ENCODE data around the gene PRPF4. TPM values are rescaled to one million over a fixed set of nuclear protein-coding genes. Genes with fewer than 3 reads are reported as not detected.

The PRPF4 gene
- total and polyA plus RNA-seq, 9 of the 15 experiments (the other 6 are each of a cell fraction or from before 2014, with no cell fraction given) = 25.8 to 66.0 (median 39.8) TPM

DNA sequence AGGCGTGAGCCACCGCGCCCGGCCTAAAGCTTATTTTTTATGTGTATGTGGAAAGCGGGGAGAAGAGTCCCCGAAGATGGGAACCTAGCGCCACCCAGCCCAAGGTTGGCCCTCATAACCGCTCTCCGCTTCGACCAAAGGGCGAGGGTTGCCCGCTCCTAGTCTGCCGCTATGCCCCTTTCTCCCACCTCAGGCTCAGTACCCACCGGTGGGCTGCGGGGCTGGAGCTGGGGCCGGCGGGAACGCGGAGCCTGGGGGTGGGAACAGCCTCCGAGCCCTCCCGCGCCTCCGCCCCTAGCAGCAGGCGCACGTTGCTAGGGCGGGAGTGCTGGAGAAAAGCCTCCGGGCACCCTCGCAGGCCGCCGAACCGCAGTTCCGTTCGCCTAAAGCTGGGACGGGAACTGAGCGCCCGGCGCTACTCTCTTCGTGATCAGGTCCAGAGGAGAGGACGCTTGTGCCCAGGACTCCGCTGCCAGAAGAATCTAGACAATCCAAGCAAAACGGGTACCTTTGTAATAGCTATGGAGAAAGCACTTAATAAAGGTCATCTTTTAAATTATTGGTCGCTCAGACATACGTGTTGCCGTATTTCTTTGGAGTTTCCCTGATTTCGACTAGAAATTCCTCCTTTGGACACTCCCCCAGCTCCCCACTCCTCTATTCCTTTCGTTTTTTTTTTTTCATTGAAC lies 64.7 kb downstream of the PRPF4 start, which contains the start of gene WDR31 (continued):
- TF ChIP-seq, protein P1, sequence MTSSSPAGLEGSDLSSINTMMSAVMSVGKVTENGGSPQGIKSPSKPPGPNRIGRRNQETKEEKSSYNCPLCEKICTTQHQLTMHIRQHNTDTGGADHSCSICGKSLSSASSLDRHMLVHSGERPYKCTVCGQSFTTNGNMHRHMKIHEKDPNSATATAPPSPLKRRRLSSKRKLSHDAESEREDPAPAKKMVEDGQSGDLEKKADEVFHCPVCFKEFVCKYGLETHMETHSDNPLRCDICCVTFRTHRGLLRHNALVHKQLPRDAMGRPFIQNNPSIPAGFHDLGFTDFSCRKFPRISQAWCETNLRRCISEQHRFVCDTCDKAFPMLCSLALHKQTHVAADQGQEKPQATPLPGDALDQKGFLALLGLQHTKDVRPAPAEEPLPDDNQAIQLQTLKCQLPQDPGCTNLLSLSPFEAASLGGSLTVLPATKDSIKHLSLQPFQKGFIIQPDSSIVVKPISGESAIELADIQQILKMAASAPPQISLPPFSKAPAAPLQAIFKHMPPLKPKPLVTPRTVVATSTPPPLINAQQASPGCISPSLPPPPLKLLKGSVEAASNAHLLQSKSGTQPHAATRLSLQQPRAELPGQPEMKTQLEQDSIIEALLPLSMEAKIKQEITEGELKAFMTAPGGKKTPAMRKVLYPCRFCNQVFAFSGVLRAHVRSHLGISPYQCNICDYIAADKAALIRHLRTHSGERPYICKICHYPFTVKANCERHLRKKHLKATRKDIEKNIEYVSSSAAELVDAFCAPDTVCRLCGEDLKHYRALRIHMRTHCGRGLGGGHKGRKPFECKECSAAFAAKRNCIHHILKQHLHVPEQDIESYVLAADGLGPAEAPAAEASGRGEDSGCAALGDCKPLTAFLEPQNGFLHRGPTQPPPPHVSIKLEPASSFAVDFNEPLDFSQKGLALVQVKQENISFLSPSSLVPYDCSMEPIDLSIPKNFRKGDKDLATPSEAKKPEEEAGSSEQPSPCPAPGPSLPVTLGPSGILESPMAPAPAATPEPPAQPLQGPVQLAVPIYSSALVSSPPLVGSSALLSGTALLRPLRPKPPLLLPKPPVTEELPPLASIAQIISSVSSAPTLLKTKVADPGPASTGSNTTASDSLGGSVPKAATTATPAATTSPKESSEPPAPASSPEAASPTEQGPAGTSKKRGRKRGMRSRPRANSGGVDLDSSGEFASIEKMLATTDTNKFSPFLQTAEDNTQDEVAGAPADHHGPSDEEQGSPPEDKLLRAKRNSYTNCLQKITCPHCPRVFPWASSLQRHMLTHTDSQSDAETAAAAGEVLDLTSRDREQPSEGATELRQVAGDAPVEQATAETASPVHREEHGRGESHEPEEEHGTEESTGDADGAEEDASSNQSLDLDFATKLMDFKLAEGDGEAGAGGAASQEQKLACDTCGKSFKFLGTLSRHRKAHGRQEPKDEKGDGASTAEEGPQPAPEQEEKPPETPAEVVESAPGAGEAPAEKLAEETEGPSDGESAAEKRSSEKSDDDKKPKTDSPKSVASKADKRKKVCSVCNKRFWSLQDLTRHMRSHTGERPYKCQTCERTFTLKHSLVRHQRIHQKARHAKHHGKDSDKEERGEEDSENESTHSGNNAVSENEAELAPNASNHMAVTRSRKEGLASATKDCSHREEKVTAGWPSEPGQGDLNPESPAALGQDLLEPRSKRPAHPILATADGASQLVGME (CRISPR knock-in tag; IDR thresholded peaks at IDR 0.05) = peak; percentile 82; the same call in 1 of the 2 replicates
- TF ChIP-seq KDM5B (IDR thresholded peaks at IDR 0.05; ENCODE audit: insufficient replicate concordance, low read depth, low read length) = peak; percentile 85
- TF ChIP-seq, protein P2, sequence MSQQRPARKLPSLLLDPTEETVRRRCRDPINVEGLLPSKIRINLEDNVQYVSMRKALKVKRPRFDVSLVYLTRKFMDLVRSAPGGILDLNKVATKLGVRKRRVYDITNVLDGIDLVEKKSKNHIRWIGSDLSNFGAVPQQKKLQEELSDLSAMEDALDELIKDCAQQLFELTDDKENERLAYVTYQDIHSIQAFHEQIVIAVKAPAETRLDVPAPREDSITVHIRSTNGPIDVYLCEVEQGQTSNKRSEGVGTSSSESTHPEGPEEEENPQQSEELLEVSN (IDR thresholded peaks at IDR 0.05; ENCODE audit: borderline replicate concordance in 1 of 2, extremely low read depth in 1 of 2, insufficient read depth in 1 of 2, insufficient read length in 1 of 2, low read depth in 1 of 2, low read length in 1 of 2, poor library complexity in 1 of 2, severe bottlenecking in 1 of 2) = peak; percentile 64 to 75
- peak; percentile 95 for TF ChIP-seq ZEB2 (IDR thresholded peaks at IDR 0.05)
- TF ChIP-seq PPARD (CRISPR knock-in tag; IDR thresholded peaks at IDR 0.05) = no peak
- TF ChIP-seq, protein P3, sequence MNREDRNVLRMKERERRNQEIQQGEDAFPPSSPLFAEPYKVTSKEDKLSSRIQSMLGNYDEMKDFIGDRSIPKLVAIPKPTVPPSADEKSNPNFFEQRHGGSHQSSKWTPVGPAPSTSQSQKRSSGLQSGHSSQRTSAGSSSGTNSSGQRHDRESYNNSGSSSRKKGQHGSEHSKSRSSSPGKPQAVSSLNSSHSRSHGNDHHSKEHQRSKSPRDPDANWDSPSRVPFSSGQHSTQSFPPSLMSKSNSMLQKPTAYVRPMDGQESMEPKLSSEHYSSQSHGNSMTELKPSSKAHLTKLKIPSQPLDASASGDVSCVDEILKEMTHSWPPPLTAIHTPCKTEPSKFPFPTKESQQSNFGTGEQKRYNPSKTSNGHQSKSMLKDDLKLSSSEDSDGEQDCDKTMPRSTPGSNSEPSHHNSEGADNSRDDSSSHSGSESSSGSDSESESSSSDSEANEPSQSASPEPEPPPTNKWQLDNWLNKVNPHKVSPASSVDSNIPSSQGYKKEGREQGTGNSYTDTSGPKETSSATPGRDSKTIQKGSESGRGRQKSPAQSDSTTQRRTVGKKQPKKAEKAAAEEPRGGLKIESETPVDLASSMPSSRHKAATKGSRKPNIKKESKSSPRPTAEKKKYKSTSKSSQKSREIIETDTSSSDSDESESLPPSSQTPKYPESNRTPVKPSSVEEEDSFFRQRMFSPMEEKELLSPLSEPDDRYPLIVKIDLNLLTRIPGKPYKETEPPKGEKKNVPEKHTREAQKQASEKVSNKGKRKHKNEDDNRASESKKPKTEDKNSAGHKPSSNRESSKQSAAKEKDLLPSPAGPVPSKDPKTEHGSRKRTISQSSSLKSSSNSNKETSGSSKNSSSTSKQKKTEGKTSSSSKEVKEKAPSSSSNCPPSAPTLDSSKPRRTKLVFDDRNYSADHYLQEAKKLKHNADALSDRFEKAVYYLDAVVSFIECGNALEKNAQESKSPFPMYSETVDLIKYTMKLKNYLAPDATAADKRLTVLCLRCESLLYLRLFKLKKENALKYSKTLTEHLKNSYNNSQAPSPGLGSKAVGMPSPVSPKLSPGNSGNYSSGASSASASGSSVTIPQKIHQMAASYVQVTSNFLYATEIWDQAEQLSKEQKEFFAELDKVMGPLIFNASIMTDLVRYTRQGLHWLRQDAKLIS (CRISPR knock-in tag; IDR thresholded peaks at IDR 0.05) = peak; percentile 86
- peak; percentile 96 for TF ChIP-seq PHF8 (IDR thresholded peaks at IDR 0.05; ENCODE audit: borderline replicate concordance, low read length)
- TF ChIP-seq ZNF133 (CRISPR knock-in tag; IDR thresholded peaks at IDR 0.05) = no peak
- TF ChIP-seq CBX5 (IDR thresholded peaks at IDR 0.05; ENCODE audit: borderline replicate concordance, low read depth) = peak; percentile 73; the same call in 1 of the 2 replicates
- TF ChIP-seq SIX5 (IDR thresholded peaks at IDR 0.05; ENCODE audit: borderline replicate concordance in 1 of 2, insufficient read depth in 1 of 2, low read depth in 1 of 2, low read length in 2 of 2) = peak; percentile 29 to 43; a peak in 2 of 4 replicates
- TF ChIP-seq ZNF778 (CRISPR knock-in tag; IDR thresholded peaks at IDR 0.05) = no peak
- peak; percentile 97 for TF ChIP-seq GABPB1 (CRISPR knock-in tag; IDR thresholded peaks at IDR 0.05)
- TF ChIP-seq, protein P4, sequence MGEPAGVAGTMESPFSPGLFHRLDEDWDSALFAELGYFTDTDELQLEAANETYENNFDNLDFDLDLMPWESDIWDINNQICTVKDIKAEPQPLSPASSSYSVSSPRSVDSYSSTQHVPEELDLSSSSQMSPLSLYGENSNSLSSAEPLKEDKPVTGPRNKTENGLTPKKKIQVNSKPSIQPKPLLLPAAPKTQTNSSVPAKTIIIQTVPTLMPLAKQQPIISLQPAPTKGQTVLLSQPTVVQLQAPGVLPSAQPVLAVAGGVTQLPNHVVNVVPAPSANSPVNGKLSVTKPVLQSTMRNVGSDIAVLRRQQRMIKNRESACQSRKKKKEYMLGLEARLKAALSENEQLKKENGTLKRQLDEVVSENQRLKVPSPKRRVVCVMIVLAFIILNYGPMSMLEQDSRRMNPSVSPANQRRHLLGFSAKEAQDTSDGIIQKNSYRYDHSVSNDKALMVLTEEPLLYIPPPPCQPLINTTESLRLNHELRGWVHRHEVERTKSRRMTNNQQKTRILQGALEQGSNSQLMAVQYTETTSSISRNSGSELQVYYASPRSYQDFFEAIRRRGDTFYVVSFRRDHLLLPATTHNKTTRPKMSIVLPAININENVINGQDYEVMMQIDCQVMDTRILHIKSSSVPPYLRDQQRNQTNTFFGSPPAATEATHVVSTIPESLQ (CRISPR knock-in tag; IDR thresholded peaks at IDR 0.05) = 0 out of 2 replicates have a peak, but pooled peaks have one; percentile 75

Measured in K562 (cell line).